Calu3 (cell line): Measurements from ENCODE around the gene INKA2. TPM values are rescaled to one million over a fixed set of nuclear protein-coding genes. Genes with fewer than 3 reads are reported as not detected.
A peak's percentile ranks its signal among the peaks of the same experiment; 100 is the strongest.

Experiments
- BruUV-seq: library from RNA; stranded (reverse); fragments of 400-500 nt; replicated peaks from 2 replicates; lab custom pipeline; 2021; lab: Mats Ljungman, UMichigan
- CTCF ChIA-PET: fragments of 300-600 bp; sonication (Branson Sonifier 250); formaldehyde crosslinking; loops from one replicate; lab custom pipeline; 2022; ENCODE audit warnings: antibody characterized with exemption; lab: Charles Lee
- DNase-seq: peaks from one replicate; pipeline ENCODE4 v3.0.0; 2022
- H3K27ac Mint-ChIP-seq: one replicate; pipeline ENCODE4 v1.8.0; 2022; ENCODE audit warnings: mixed read lengths; ENCODE audit not compliant: unreplicated experiment
- H3K27me3 Mint-ChIP-seq: one replicate; pipeline ENCODE4 v1.8.0; 2022; ENCODE audit warnings: mixed read lengths; ENCODE audit not compliant: unreplicated experiment
- H3K36me3 Mint-ChIP-seq: one replicate; pipeline ENCODE4 v1.8.0; 2022; ENCODE audit warnings: mild to moderate bottlenecking, moderate library complexity, mixed read lengths; ENCODE audit not compliant: insufficient read depth, unreplicated experiment
- H3K4me1 Mint-ChIP-seq: one replicate; pipeline ENCODE4 v1.8.0; 2022; ENCODE audit warnings: mild to moderate bottlenecking, low read depth, mixed read lengths; ENCODE audit not compliant: unreplicated experiment
- H3K4me3 Mint-ChIP-seq: one replicate; pipeline ENCODE4 v1.8.0; 2022; ENCODE audit warnings: mild to moderate bottlenecking, low read depth, moderate library complexity, mixed read lengths; ENCODE audit not compliant: unreplicated experiment
- H3K9me3 Mint-ChIP-seq: one replicate; pipeline ENCODE4 v1.8.0; 2022; ENCODE audit warnings: low read depth, mixed read lengths; ENCODE audit not compliant: unreplicated experiment
- CTCF ChIP-seq: fragments of 200-600 bp; IDR thresholded peaks from one replicate; pipeline ENCODE4 v1.8.0; 2022; ENCODE audit warnings: antibody characterized with exemption; ENCODE audit not compliant: unreplicated experiment
- intact Hi-C: fragments of 100-400 bp; cut with micrococcal nuclease; formaldehyde crosslinking; loops from one replicate; pipeline ENCODE4 v1.10.0; 2022; ENCODE audit not compliant: unreplicated experiment
- total RNA-seq: library from RNA; stranded (reverse); gene quantifications from 2 replicates; pipeline ENCODE4 v1.2.3, GENCODE V29; 2022

INKA2 gene
- total RNA-seq, 1 experiment from 2014 or later, result not detected

DNA sequence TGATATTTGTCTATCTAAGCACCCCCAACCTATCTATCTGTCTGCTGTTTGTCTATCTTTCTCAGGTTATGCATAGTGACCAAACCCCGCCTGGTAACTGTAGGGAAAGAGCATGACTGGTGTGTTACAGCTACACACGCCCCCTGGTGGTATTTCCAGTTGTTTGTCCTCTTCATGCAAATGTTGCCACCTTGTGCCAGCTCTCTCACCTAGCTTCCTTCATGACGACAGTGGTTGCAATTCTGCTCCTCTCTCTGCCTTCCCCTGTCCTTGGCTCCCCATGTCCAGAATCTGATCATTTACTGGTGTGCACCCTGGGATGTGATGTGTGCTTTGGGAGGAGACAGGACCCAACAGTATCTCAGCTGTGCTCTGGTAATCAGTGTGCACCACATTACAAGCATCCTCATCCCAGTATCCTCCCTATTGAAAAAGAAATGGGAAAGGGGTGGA, 8.1 kb upstream of the INKA2 start:
- CTCF ChIA-PET, result interaction anchor here (0.9 to 1.4 kb wide), 4 partner anchors 22 to 265 kb away, joined by 3 to 15 read pairs (median 6); no protein-coding TSS in a partner anchor
- Mint-ChIP-seq H3K27ac (no peak overlapping the region), H3K36me3 (no peaks in the 10 kb centered on the region), H3K27me3 (peaks cover 67% of the 10 kb centered on the region), H3K4me3 (no peak overlapping the region), H3K9me3 (no peaks in the 10 kb centered on the region), H3K4me1 (no peaks in the 10 kb centered on the region)
- peak; percentile 53 for TF ChIP-seq CTCF
- intact Hi-C loops, result loop anchor here (5.0 kb wide), 2 partner anchors 35 to 265 kb away; no protein-coding TSS in a partner anchor
- no TSS peak for BruUV-seq
- DNase-seq, result peak; percentile 68

DNA sequence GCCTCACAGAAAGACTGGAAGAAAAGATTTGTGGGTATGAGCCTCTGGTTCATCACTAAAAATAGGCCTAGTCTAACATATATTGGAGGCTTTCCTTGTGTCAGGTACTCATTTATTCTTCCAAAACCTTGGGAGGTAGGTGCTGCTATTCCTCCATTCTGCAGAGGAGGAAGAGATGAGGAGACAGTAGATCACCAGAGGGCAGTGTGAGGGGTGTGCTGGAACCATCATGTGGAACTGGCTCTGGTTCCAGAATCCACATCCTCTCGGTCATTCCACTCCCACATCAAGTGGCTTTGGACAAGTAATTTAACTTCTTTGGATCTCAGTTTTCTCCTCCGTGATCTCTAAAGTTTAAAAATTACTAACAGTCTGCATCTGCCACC, 7.4 kb upstream of the INKA2 start:
- no peak overlapping the region for H3K4me3 Mint-ChIP-seq
- intact Hi-C loops, result loop anchor here (5.0 kb wide), 2 partner anchors 34 to 264 kb away; no protein-coding TSS in a partner anchor
- no TSS peak for BruUV-seq
- H3K36me3 Mint-ChIP-seq, result no peaks in the 10 kb centered on the region
- no peak for DNase-seq
- H3K27me3 Mint-ChIP-seq, result peaks cover 66% of the 10 kb centered on the region
- TF ChIP-seq CTCF, result no peak
- no peak overlapping the region for H3K27ac Mint-ChIP-seq
- no peaks in the 10 kb centered on the region for H3K4me1 Mint-ChIP-seq
- CTCF ChIA-PET, result interaction anchor here (0.9 to 1.4 kb wide), 4 partner anchors 23 to 265 kb away, joined by 3 to 15 read pairs (median 6); no protein-coding TSS in a partner anchor
- no peaks in the 10 kb centered on the region for H3K9me3 Mint-ChIP-seq

DNA sequence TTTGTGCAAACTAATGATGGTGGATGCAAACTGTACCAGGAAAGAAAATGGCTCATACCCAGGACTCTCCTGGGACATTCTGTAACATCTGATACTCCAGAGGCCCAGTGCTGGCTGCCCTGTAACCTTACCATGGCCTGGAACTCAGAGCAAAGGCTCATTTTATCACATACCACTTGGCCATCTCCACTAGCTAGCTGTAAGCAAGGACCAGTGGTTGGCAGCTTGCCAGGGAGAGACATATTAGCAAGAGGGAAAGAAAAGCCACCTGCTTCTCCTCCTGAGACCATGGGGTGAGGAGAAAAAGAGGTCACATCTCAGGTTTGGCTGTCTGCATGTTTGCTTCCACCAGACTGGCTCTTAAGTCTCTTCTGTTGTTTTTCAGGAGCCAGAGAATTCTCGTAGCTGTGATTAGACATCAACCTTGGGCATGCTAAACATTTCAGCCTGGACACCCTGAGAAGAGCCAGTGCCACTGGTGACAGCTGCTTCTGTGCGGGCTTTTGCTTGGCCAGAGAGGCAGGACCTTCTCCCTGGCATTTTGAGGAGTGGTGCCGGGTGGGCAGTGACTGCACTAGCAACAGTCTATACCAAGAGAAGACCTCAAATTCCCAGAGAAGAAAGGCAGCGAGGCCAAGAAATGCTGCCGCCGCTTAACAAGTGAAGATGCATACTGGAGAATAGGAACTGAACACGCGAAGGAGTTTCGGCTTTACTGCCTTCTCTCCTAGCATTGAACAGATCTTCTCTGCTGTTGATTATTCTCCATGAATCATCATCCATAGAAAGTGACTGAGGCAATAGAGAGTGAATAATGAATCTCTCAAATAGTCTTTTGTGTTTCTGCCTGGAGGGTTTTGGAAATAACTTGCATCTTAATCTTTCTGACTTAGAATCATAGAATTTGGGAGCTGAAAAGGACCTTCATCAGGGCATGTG, 6.7 kb upstream of the INKA2 start:
- Mint-ChIP-seq H3K9me3 (no peaks in the 10 kb centered on the region), H3K4me3 (no peak overlapping the region), H3K27ac (no peak overlapping the region), H3K4me1 (no peaks in the 10 kb centered on the region), H3K36me3 (no peaks in the 10 kb centered on the region), H3K27me3 (peaks cover 66% of the 10 kb centered on the region)
- intact Hi-C loops, result loop anchor here (5.0 kb wide), 2 partner anchors 34 to 264 kb away; no protein-coding TSS in a partner anchor
- TF ChIP-seq CTCF, result no peak
- DNase-seq, result no peak
- BruUV-seq, result no TSS peak
- CTCF ChIA-PET, result no interaction called here

DNA sequence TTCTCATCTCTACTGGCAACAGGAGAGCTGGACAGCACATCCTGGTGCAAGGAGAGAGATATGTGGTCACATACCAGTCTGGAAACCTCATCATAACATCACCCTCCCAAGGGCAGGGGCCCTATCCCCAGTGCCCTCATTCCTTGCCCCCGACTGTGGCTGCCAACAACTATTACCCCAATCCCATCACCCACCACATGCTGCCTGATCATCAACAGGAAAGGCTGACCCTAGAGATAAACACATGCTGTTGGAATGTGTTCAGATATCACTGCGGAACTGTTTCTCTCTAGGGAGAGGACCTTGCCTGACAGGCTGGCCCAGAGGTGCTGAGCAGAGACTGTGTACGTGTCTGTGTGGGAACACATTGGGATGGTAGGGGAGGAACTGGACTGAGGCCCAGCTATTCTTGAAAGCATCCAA, 4.5 kb upstream of the INKA2 start:
- peaks cover 12% of the 10 kb centered on the region for H3K4me1 Mint-ChIP-seq
- intact Hi-C loops, result no loop called here
- H3K9me3 Mint-ChIP-seq, result no peaks in the 10 kb centered on the region
- DNase-seq, result no peak
- H3K36me3 Mint-ChIP-seq, result peaks cover 13% of the 10 kb centered on the region
- H3K27ac Mint-ChIP-seq, result no peak overlapping the region
- H3K27me3 Mint-ChIP-seq, result peaks cover 66% of the 10 kb centered on the region
- no TSS peak for BruUV-seq
- no peak overlapping the region for H3K4me3 Mint-ChIP-seq
- TF ChIP-seq CTCF, result no peak
- CTCF ChIA-PET, result no interaction called here
